Measurements from ENCODE around the gene RPL10.

RPL10 gene

GRCh38 chrX:154397888-154398667 lies at the start of gene RPL10:
TSS of gene RPL10 (plus strand) at chrX:154398377. CDS start at chrX:154398520, 143 bp downstream.
- DNase-seq, result peak; percentile 91 to 97

GRCh38 chrX:154348646-154349358 lies 49.4 kb upstream of the RPL10 start:
- DNase-seq, result no peak

- DNase-seq, result no peak
Observed at GRCh38 chrX:154349359-154349935, 48.7 kb upstream of the RPL10 start.

GRCh38 chrX:154349979-154350378 lies 48.2 kb upstream of the RPL10 start:
- no peak for DNase-seq

- DNase-seq, result no peak
Observed at GRCh38 chrX:154350429-154351182, 47.6 kb upstream of the RPL10 start.

GRCh38 chrX:154351183-154352011 lies 46.8 kb upstream of the RPL10 start:
- DNase-seq, result no peak

- no peak for DNase-seq
Observed at GRCh38 chrX:154352012-154352401, 46.2 kb upstream of the RPL10 start.

GRCh38 chrX:154352466-154352865 lies 45.7 kb upstream of the RPL10 start:
- no peak for DNase-seq

GRCh38 chrX:154353172-154353843 lies 44.9 kb upstream of the RPL10 start:
- no peak for DNase-seq

- DNase-seq, result no peak
Observed at GRCh38 chrX:154354013-154354412, 44.2 kb upstream of the RPL10 start.

GRCh38 chrX:154354516-154354915 lies 43.7 kb upstream of the RPL10 start:
- DNase-seq, result no peak

- DNase-seq, result no peak
Observed at GRCh38 chrX:154355094-154355775, 42.9 kb upstream of the RPL10 start.

- no peak for DNase-seq
Observed at GRCh38 chrX:154355776-154356140, 42.4 kb upstream of the RPL10 start.

- no peak for DNase-seq
Observed at GRCh38 chrX:154356596-154356995, 41.6 kb upstream of the RPL10 start.

GRCh38 chrX:154357205-154357604 lies 41.0 kb upstream of the RPL10 start:
- DNase-seq, result no peak

- no peak for DNase-seq
Observed at GRCh38 chrX:154358011-154358410, 40.2 kb upstream of the RPL10 start.

GRCh38 chrX:154358829-154359228 lies 39.3 kb upstream of the RPL10 start:
- DNase-seq, result no peak

- no peak for DNase-seq
Observed at GRCh38 chrX:154359362-154360154, 38.6 kb upstream of the RPL10 start.

- no peak for DNase-seq
Observed at GRCh38 chrX:154360155-154360713, 37.9 kb upstream of the RPL10 start.
